HTR-8/SVneo (cell line): ENCODE data around the gene HPDL.

Experiments
- DNase-seq: peaks from one replicate; pipeline ENCODE4 v3.0.0; 2011; ENCODE audit warnings: low spot score, mixed read lengths; ENCODE audit not compliant: insufficient read length
- FAIRE-seq: peaks from 2 replicates; lab custom pipeline; 2011; peaks lifted over from hg19 to GRCh38; lab: Jason Lieb, UNC

HPDL gene

DNA sequence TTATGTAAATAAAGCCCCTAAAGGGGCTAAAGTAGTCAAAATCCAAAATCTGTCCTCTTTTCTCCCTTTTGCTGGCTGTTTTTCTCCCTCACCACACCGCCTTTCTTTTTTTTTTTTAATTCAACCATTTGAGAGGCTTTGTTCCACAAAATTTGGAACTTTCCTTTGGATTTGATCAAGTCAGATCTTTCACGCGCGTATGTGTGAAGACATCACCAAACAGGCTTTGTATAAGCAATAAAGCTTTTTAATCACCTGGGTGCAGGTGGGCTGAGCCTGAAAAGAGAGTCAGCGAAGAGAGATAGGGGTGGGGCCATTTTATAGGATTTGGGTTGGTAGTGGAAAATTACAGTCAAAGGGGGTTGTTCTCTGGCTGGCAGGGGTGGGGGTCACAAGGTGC, 5.3 kb upstream of the HPDL start:
- FAIRE-seq, result no peak
- no peak for DNase-seq

DNA sequence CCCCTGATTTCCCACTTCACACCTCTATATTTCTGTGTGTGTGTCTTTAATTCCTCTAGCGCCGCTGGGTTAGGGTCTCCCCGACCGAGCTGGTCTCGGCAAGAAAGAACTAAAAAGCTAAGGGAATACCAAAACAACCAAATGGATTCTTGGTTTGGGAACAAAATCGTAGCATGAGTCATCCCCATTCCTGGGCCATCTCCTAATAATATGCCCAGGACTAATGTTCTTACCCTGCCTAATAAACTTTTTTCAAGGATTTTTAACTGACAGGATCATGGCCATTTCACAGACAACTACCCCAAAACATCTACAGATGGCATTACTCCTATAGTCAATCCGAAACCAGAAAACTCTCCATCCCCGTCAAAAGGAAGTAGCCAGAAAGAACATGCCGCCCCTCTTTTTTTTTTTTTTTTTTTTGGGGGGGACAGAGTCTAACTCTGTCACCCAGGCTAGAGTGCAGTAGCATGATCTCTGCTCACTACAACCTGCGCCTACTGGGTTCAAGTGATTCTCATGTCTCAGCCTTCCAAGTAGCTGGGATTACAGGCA, 4.1 kb upstream of the HPDL start:
- FAIRE-seq, result no peak
- no peak for DNase-seq

DNA sequence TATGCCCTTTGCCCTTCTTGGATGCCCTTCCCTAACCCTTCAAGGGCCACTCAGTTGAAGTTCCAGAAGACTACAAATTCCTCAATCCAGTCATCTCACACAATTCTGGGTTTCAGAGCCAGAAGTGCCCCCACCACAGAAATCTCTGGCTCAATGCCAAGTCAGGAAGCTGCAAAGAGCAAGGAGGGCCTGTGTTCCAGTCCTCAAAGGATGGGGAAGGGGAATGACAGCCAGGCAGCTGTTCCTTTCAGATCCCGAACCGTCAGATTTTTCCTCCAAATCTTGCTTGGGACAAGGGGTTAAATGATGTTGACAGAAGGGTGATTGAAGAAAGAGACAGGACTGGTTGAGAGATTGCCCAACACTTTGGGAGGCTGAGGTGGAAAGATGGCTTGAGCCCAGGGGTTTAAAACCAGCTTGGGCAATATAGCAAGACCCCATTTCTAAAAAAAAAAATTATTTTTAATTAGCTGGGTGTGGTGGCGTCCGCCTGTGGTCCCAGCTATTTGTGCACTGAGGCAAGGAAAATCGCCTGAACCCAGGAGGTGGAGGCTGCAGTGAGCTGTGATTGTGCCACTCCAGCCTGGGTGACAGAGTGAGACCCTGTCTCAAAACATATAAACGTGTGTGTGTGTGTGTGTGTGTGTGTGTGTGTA, 716 bp upstream of the HPDL start:
- FAIRE-seq (no peak), DNase-seq (no peak)

DNA sequence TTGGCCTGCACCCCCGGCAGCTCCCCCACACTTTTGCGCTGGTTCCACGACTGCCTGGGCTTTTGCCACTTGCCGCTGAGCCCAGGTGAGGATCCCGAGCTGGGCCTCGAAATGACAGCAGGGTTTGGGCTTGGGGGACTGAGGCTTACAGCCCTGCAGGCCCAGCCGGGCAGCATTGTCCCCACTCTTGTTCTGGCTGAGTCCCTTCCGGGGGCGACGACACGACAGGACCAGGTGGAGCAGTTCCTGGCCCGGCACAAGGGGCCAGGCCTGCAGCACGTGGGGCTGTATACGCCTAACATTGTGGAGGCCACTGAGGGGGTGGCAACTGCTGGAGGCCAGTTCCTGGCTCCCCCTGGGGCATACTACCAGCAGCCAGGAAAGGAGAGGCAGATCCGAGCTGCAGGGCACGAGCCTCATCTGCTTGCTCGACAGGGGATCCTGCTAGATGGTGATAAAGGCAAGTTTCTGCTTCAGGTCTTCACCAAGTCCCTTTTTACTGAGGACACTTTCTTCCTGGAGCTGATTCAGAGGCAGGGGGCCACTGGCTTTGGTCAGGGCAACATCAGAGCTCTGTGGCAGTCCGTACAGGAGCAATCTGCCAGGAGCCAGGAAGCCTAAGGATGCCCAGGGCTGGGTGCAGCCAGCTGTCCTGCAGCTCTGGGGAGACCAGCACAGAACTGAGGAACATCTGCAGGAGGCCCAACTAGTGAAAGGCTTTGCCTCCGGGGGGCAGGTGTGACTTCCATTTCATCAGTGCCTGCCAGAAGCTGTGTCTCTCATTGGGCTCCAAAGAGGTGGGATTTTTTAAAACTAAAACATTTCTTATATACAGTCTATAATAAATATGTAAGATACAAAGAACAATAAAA, 1.2 kb downstream of the HPDL start:
- no peak for FAIRE-seq
- DNase-seq, result no peak

DNA sequence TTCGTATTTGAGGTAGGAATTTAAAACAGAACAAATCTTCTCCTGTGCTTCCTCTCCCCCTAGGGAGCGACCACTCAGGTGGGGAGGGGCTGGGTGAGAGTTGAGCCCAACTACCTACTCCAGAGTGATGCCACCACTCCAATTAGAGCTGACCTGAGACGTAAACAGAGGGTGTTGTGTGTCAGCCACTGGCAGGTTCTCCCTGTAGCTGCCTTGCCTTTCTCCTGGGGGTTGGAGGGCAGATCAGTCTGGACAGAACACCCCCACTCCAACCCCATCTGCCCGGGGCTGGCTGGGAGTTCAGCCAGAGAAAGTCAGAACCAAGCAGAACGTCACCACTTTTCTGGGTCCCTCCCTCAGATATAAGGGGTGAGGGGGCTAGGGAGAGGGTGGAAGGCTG, 2.0 kb downstream of the HPDL start:
- DNase-seq, result no peak
- FAIRE-seq, result no peak

DNA sequence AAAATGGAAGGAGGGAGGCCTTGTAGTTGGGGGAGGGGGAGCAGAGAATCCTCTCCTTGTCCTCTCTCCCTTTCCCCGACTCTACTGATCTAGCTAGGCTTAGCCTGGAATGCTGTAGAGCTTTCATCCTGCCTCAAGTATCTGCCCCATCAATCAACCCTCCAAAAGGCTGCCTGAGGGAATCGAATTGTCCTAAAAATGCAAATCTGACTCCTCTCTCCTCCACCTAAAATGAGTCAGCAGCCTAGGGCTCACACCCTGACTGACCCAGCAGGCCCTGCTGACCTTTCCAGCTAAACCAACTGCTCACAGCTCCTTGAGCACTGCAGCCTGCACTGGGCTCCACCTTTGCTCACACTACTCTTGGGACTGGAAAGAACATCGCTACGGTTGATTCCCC, 2.8 kb downstream of the HPDL start:
- FAIRE-seq (no peak), DNase-seq (no peak)

DNA sequence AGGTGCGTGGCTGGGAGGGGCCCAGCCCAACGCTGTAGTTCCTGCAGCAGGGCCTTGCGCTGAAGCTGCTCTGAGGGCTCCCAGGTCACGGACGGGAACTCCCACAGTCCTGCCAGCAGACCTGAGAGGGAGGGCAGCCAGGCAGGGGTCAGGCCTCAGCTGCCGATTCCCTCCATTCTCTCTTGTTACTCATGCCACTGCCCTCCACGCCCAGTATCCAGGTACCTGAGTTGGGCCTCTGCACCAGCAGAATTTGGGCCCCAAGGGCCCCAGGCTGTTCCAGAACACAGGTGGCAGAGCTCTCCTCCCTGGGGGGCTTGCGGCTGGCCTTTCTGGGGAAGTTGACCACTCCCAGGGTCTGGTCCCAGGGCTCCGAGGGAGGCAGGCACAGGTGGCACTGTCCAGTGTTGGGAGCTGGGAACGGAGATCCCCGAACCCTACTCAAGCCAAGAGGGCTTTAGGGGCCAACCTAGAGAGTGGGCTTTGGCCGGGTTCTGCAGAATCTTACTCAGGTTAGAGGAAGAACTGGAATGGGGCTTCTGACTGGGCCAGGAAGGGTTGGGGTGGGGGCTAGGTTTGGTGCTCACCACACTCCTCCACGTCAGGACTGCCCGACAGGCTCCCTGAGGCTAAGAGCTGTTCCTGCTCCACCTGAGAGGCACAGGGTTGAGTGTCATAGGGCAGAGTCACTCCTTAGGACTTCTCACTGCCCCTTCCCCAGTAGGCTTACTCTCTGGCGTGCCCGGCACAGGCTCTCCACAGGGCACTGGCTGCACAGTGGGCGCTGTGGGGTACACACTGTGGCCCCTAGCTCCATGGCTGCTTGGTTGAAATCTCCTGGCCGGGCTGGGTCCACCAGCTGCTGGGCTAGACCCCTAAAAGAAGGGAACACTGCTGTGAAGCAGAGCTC, 5.0 kb downstream of the HPDL start:
- DNase-seq (no peak), FAIRE-seq (no peak)

DNA sequence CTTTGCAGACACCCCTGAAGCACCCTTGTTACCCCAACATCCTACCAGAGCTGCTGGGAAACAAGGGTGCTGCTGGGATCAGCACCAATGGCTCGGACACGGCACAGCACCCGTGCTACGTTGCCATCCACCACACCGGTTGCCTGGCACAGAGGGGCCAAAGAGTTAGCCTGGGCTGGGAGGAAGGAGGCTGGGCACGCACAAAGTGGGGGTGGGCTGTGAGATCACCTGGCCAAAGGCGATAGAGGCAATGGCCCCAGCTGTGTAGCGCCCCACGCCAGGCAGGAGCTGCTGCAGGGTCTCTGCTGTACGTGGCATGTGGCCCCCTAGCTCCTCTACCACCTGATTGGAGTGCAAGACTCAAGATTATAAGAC, 5.6 kb downstream of the HPDL start:
- FAIRE-seq (no peak), DNase-seq (no peak)

DNA sequence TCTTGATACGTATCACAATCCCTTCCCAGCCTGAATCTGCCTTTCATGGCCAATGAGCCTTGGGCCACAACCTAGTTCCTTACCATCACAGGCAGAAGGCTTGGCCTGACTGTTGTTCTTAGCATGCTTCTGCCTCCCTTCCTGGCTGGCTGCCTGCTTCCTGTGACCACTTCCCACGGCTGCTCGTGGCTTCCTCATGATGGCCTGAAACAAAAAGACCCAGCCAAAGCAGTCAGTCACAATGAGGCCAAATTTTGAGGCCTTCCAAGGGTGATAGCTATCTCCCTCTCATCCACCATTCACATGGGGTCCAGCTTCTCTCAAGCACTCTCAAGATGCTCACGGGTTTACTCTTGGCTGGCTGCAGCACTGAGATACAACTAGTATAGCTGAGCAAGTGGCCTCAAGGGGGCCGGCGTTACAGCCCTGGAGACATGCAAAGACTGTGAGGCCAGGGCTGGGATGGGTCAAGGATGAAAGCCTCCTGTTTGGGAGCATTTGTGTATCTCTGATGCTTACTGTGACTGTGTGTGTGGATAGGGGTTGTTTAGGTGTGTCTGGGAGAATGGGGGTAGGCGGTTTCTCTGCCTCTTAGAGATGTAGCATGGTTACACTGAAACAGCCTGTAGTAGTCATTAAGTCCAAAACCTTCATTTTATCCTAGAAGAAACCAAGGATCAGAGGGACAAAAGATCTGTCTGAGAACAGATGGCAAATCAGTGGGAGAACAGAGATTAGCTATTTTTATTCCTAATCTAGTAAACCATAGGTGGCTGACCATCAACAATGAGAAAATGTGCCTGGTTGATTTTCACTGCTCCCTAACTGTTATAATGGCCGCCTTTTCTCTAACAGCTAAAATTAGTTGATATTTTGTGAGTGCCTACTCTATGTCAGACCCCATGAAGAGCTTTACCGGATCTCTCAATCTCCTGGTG, 7.9 kb downstream of the HPDL start:
- FAIRE-seq (no peak), DNase-seq (no peak)

DNA sequence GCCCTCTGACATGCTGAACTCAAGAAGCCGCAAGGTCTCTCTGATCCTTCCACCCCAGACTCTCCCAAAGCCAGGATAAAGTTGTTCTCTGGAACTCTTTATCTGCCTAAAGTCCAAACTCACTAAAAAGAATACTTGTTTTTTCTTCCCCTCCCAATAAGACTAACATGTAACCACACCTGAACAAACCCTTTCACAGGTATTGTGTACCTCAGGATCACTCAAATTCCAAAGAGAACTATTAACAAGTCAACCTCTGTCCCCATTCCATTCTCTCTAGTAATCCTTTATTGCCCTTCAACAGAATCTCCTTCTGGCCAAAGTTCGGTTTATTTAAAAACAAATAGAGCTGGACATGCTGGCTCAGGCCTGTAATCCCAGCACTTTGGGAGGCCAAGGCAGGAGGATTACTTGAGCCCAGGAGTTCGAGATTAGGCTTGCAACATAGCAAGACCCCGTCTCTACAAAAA, 9.2 kb downstream of the HPDL start:
- FAIRE-seq (no peak), DNase-seq (no peak)

DNA sequence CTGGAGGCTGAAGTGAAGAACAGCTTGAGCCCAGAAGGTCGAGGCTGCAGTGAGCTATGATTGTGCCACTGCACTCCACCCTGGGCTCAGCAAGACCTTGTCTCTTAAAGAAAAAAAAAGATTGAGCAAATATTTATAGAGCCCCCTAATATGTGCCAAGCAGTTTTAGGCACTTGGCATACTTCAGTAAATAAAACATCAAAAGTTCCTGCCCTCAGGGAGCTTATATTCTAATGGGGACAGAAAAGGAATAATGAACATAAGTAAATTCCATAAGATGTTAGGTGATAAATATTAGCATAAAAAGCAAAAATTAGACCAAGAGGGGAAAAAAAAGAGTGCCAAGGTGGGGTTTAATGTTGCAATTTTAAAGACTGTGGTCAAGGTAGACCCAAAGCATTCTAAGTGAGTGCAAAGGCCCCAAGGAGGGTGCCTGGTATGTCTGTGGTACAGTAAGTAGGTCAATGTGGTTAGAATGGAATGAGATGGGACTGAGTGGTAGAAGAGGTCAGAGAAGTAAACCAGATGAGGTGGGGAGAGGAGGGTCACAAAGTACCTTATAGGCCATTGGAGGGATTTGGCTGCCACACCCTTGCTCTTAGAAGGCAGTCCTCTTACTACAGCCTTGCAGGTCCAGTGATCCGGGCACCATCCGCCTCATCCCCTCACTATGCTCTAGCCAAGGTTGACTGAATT, 11.1 kb downstream of the HPDL start:
- no peak for FAIRE-seq
- DNase-seq, result no peak

DNA sequence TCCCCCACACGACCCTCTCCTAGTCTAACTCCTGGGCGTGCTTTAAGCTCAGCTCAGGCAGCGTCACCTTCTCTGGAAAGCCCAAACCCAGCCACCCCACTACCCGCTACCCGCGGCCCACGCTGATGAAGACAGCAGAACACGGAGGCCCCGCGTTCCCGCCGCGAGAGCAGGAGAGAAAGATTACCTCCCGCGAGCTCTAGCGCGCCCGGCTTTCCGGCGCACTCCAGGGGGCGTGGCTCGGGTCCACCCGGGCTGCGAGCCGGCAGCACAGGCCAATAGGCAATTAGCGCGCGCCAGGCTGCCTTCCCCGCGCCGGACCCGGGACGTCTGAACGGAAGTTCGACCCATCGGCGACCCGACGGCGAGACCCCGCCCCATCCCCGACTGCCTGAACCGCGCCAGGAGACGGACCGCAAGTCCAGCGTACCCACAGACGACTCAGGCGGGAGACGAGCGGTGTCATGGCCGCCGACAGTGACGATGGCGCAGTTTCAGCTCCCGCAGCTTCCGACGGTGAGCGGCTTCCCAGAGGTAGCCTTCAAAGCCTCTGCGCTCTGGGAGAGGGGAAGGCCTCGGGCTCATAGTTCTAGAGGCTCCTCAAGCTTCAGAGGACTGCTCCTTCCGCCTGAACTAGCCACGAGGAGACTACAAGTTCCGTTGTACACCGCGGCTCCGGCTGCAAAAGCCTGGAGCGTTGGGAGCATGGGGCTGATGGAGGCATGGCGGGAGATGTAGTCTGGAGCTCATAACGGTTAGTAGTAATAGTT, 13.3 kb downstream of the HPDL start, which contains the start of the genes MUTYH and TOE1:
TSS of gene MUTYH (minus strand) at position 652 of the 770 bp plus-strand sequence. CDS start 5,935 bp downstream, outside the sequence.
TSS of gene TOE1 (plus strand) at position 382 of the 770 bp plus-strand sequence. CDS start at position 465, 83 bp downstream.
- FAIRE-seq (peak; percentile 72), DNase-seq (peak; percentile 88)

DNA sequence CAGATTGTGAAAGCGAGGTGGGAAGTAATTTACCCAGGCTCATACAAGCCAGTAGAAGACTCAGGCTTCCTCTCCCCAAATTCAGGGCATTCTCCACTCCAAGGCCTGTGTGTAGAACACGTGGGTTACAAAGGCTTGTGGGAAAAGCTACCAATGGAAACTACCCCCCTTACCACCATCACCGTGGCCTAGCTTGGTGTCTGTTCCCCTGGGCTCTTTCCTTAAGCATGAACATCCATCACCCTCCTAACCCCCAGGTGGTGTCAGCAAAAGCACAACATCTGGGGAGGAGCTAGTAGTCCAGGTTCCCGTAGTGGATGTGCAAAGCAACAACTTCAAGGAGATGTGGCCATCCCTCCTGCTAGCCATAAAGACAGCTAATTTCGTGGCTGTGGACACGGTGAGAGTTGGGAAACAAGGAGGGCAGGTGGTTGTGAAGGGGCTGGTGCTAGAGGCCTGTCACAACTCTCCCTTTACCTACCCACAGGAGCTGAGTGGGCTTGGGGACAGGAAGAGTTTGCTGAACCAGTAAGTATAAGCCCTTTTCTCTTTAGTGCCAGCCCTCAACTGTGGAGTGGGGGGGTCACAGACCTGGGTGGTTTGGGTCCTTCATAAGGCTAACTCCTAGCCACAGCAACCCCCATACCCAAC, 14.2 kb downstream of the HPDL start:
- no peak for FAIRE-seq
- DNase-seq, result no peak

DNA sequence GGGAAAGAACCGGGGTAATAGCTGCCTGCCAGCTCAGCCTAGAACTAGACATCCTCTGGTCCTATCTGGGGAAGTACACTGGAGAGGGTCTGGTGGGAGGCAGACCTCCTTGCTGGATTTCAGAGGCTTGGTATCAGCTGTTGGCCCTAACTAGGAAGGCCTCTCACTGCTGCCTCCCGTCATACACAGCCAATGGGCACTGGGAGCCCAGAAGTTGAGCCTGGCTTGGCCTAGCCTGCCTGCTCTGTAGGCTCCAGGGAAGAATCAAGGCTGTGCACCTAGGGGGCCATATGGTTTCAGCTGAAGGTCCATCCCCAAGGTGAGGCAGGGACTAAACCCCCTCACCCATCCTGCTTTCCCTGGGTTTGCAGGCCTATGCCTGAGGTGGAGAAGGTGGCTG, 17.8 kb downstream of the HPDL start:
- DNase-seq, result no peak
- FAIRE-seq, result no peak

DNA sequence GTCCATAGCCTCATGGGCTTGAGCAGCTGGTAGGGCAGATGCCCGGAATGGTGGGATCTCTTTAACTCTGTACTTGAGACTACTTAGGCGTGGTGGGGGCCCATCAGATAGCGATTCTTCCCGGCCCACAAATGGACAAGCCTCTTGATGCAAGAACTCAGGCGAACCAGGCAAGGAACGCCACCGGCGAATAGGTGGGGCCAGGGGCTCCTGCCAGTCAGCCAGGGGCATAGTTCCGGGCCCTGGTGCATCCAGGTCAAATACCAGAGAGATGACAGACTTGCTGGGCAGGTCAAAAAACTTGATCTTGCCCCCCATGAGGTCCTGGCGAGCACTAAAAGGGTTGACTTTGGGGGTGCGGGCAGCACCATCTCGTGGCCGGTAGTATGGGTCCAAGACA, 18.3 kb downstream of the HPDL start:
- FAIRE-seq (no peak), DNase-seq (no peak)

DNA sequence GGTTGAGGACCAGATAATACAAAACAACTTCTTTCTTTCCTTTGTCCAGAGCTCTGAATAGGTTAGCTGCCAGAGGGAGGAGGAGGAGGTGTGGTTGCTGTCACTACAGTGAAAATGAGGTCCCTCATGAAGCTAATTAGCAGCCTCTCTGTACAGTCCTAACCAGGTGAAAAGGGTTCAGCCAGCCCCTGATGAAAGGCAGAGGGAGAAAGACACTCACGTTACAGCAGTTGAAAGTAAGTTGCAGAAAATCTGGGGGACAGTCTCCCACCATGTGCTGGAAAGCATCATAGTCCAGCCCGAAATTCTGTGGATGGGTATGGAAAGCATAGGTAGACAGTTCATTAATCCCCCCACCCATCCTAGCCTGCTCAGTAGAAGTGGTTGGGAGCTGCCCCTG, 19.8 kb downstream of the HPDL start:
- DNase-seq, result no peak
- FAIRE-seq, result no peak

DNA sequence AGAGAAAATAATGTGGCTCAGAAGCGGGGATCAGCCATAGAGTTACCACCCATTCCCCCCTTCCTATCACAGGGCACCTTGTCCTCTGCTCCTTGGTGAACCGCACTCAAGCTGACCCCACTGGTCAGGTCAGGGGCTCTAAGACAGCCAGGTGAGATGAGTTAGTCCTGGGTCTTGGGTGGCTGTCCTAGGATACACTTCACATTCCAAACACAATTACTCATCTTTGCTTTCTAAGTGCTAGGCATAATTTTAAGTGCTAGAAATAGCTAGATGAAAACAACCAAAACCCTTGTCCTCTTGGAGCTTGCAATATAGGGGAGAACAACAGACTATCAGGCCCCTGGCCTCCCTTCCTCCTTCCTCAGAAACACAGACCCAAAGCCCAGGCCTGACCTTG, 21.3 kb downstream of the HPDL start:
- FAIRE-seq, result no peak
- DNase-seq, result no peak
